ENCODE data around the gene LRRC39.

LRRC39 gene

DNA sequence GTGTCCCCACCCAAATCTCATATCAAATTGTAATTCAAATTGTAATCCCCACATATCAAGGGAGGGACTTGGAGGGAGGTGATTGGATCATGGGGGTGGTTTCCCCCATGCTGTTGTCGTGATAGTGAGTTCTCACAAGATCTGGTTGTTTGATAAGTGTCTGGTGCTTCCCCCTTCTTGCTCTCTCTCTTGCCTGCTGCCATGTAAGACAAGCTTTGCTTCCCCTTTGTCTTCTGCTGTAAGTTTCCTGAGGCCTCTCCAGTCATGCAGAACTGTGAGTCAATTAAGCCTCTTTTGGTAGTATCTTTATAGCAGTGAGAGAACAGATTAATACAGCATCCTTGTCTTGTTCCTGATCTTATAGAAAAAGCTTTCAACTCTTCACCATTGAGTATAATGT lies 6.5 kb upstream of the LRRC39 start:
- Histone ChIP-seq H3K36me3 (replicated peaks) (no peaks in the 10 kb centered on the region; the same call in 1 of the 2 replicates), H3K27me3 (ENCODE audit: low read depth) (no peaks in the 10 kb centered on the region), H3K4me3 (no peak overlapping the region), H3K9me3 (no peaks in the 10 kb centered on the region), H3K4me1 (no peaks in the 10 kb centered on the region)
- in situ Hi-C loops (cut with MboI; ENCODE audit: low sequenced_read_pairs) = no loop called here
- DNase-seq (ENCODE audit: low spot score in 2 of 2) = no peak

GRCh38 chr1:100183370-100183769 lies 5.3 kb upstream of the LRRC39 start:
- no peaks in the 10 kb centered on the region for H3K4me1 ChIP-seq

DNA sequence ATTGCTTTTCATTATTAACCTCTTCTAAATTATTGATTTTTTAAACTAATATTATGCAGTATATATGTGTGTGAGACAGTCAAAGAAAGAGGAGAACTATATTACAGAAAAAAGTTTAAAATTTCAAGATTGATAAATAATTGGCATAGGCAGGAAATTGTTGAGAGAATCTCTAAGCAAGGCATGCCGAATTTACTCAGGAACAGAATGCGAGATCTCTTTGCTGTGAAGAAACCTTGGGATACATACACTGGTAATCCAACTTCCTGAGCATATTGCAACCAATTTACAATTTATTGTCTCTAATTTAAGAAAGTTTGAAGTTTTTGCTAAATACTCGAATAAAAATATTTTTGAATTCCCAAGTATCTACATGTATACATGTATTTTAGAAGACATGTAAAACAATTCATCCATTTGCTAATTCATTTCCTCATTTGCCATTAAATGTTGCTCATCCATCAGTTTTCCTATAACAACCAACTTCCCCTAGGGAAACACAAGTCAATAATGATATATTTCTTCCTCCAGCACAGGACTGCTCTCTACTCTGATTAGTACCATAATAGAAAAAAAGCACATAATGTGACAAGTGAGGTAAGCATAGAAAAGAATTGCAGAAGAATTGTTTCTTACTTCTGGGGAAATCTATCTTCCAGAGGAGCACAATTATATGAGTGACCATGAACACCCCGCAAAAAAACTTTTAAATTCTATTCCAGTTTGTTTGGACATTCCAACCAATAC lies 588 bp downstream of the LRRC39 start:
- Histone ChIP-seq H3K27me3 (ENCODE audit: low read depth) (no peaks in the 10 kb centered on the region; the same call in 1 of the 2 replicates), H3K4me1 (no peaks in the 10 kb centered on the region), H3K9me3 (no peaks in the 10 kb centered on the region), H3K4me3 (no peak overlapping the region), H3K36me3 (replicated peaks) (no peaks in the 10 kb centered on the region)
- no peak for DNase-seq (ENCODE audit: low spot score in 2 of 2)
- in situ Hi-C loops (cut with MboI; ENCODE audit: low sequenced_read_pairs) = no loop called here

More at GRCh38 chr1:100183370-100183769, 5.3 kb upstream of the LRRC39 start:
- Histone ChIP-seq H3K36me3 (replicated peaks) (no peaks in the 10 kb centered on the region; the same call in 1 of the 2 replicates), H3K4me3 (no peak overlapping the region), H3K27me3 (ENCODE audit: low read depth) (no peaks in the 10 kb centered on the region), H3K9me3 (no peaks in the 10 kb centered on the region)
- DNase-seq (ENCODE audit: low spot score in 2 of 2) = no peak
- in situ Hi-C loops (cut with MboI; ENCODE audit: low sequenced_read_pairs) = no loop called here

DNA sequence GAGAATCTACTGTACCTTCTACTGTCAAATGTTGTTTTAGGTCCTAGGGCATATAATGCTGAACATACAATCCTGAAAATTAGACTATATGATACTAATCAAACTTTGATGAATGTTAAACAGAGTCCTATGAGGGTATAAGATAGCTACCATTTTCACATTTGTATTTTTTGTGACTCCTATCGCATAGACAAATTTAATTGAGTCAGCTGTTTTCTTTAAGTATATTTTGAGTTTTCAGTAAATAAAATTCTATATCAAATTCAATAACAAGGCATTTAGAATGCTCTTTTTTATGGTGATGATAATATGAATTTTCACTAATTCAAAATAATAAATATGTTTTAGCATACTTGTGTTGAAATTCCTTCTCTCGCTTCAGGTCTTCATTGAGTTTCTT lies 10.0 kb downstream of the LRRC39 start:
- no peak for DNase-seq (ENCODE audit: low spot score in 2 of 2)
- no peak overlapping the region for H3K4me3 ChIP-seq
- no peaks in the 10 kb centered on the region for H3K4me1 ChIP-seq
- H3K9me3 ChIP-seq = no peaks in the 10 kb centered on the region
- in situ Hi-C loops (cut with MboI; ENCODE audit: low sequenced_read_pairs) = no loop called here
- H3K27me3 ChIP-seq (ENCODE audit: low read depth) = no peaks in the 10 kb centered on the region
- no peaks in the 10 kb centered on the region for H3K36me3 ChIP-seq (replicated peaks)

DNA sequence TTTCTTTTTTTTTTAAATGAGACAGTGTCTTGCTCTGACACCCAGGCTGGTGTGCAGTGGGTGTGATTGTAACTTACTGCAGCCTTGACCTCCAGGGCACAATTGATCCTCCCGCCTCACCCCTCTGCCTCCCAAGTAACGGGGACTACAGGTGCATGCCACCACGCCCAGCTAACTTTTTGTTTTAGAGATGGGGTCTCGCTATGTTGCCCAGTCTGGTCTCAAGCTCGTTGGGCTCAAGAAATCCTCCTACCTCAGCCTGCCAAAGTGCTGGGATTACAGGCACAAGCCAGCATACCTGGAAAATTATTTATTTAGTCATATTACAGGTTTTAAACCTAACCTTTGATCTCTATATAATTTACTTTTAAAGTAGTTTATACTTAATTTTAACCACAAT lies 13.4 kb downstream of the LRRC39 start:
- no peak for DNase-seq (ENCODE audit: low spot score in 2 of 2)
- in situ Hi-C loops (cut with MboI; ENCODE audit: low sequenced_read_pairs) = no loop called here

GRCh38 chr1:100164216-100164615 lies 13.8 kb downstream of the LRRC39 start:
- DNase-seq (ENCODE audit: low spot score in 2 of 2) = peak in 1 of 2 experiments; percentile 11
- H3K9me3 ChIP-seq = no peaks in the 10 kb centered on the region
- H3K27me3 ChIP-seq (ENCODE audit: low read depth) = no peaks in the 10 kb centered on the region
- in situ Hi-C loops (cut with MboI; ENCODE audit: low sequenced_read_pairs) = no loop called here
- no peaks in the 10 kb centered on the region for H3K4me1 ChIP-seq
- no peaks in the 10 kb centered on the region for H3K36me3 ChIP-seq (replicated peaks)
- no peak overlapping the region for H3K4me3 ChIP-seq

More for the DNA sequence above, 13.4 kb downstream of the LRRC39 start:
- no peaks in the 10 kb centered on the region for H3K36me3 ChIP-seq (replicated peaks)
- H3K27me3 ChIP-seq (ENCODE audit: low read depth) = no peaks in the 10 kb centered on the region
- H3K4me1 ChIP-seq = no peaks in the 10 kb centered on the region
- H3K4me3 ChIP-seq = no peak overlapping the region
- no peaks in the 10 kb centered on the region for H3K9me3 ChIP-seq

- in situ Hi-C loops (cut with MboI; ENCODE audit: low sequenced_read_pairs) = no loop called here
- no peaks in the 10 kb centered on the region for H3K27me3 ChIP-seq (ENCODE audit: low read depth)
- no peaks in the 10 kb centered on the region for H3K4me1 ChIP-seq
- no peaks in the 10 kb centered on the region for H3K9me3 ChIP-seq
- DNase-seq (ENCODE audit: low spot score in 2 of 2) = no peak
- no peak overlapping the region for H3K4me3 ChIP-seq
- no peaks in the 10 kb centered on the region for H3K36me3 ChIP-seq (replicated peaks)
These were observed 15.2 kb downstream of the LRRC39 start for GRCh38 chr1:100162881-100163280.

GRCh38 chr1:100152271-100152670 lies 25.8 kb downstream of the LRRC39 start:
- H3K4me3 ChIP-seq = no peak overlapping the region
- H3K9me3 ChIP-seq = no peaks in the 10 kb centered on the region

DNA sequence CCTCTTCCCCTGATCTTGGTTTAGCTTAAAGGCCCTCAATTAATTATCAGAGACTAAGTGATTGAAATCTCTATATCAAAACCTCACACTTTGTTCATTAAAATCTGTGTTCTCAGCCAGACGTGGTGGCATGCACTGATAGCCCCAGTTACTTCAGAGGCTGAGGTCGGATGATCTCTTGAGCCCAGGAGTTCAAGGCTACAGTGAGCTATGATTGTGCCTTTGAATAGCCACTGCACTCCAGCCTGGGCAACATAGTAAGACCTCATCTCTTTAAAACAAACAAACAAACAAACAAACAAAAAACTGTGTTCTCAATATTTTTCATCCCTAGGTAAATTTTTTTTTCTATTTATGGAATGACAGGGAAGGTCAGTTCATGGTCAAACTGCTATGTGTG lies 26.4 kb downstream of the LRRC39 start:
- Histone ChIP-seq H3K4me3 (no peak overlapping the region), H3K36me3 (replicated peaks) (peaks cover 4% of the 10 kb centered on the region), H3K27me3 (ENCODE audit: low read depth) (no peaks in the 10 kb centered on the region), H3K9me3 (no peaks in the 10 kb centered on the region), H3K4me1 (no peaks in the 10 kb centered on the region)
- in situ Hi-C loops (cut with MboI; ENCODE audit: low sequenced_read_pairs) = no loop called here
- no peak for DNase-seq (ENCODE audit: low spot score in 2 of 2)

More at GRCh38 chr1:100152271-100152670, 25.8 kb downstream of the LRRC39 start:
- Histone ChIP-seq H3K27me3 (ENCODE audit: low read depth) (no peaks in the 10 kb centered on the region), H3K4me1 (no peaks in the 10 kb centered on the region), H3K36me3 (replicated peaks) (peaks cover 4% of the 10 kb centered on the region)
- DNase-seq (ENCODE audit: low spot score in 2 of 2) = no peak
- in situ Hi-C loops (cut with MboI; ENCODE audit: low sequenced_read_pairs) = no loop called here

GRCh38 chr1:100147875-100148274 lies 30.2 kb downstream of the LRRC39 start:
- DNase-seq (ENCODE audit: low spot score in 2 of 2) = no peak
- H3K36me3 ChIP-seq (replicated peaks) = peaks cover 36% of the 10 kb centered on the region
- H3K4me3 ChIP-seq = no peak overlapping the region
- in situ Hi-C loops (cut with MboI; ENCODE audit: low sequenced_read_pairs) = no loop called here
- H3K4me1 ChIP-seq = no peaks in the 10 kb centered on the region
- no peaks in the 10 kb centered on the region for H3K9me3 ChIP-seq
- H3K27me3 ChIP-seq (ENCODE audit: low read depth) = no peaks in the 10 kb centered on the region

GRCh38 chr1:100146958-100147357 lies 31.1 kb downstream of the LRRC39 start:
- in situ Hi-C loops (cut with MboI; ENCODE audit: low sequenced_read_pairs) = no loop called here
- no peaks in the 10 kb centered on the region for H3K4me1 ChIP-seq
- no peaks in the 10 kb centered on the region for H3K9me3 ChIP-seq
- no peak overlapping the region for H3K4me3 ChIP-seq
- H3K36me3 ChIP-seq (replicated peaks) = peaks cover 44% of the 10 kb centered on the region
- no peak for DNase-seq (ENCODE audit: low spot score in 2 of 2)
- H3K27me3 ChIP-seq (ENCODE audit: low read depth) = no peaks in the 10 kb centered on the region

GRCh38 chr1:100145116-100145515 lies 32.9 kb downstream of the LRRC39 start:
- H3K27me3 ChIP-seq (ENCODE audit: low read depth) = no peaks in the 10 kb centered on the region
- H3K36me3 ChIP-seq (replicated peaks) = peaks cover 59% of the 10 kb centered on the region
- DNase-seq (ENCODE audit: low spot score in 2 of 2) = no peak
- H3K4me1 ChIP-seq = no peaks in the 10 kb centered on the region
- H3K9me3 ChIP-seq = no peaks in the 10 kb centered on the region
- in situ Hi-C loops (cut with MboI; ENCODE audit: low sequenced_read_pairs) = no loop called here
- H3K4me3 ChIP-seq = no peak overlapping the region

- in situ Hi-C loops (cut with MboI; ENCODE audit: low sequenced_read_pairs) = no loop called here
- H3K4me1 ChIP-seq = no peaks in the 10 kb centered on the region
- no peak overlapping the region for H3K4me3 ChIP-seq
- peaks cover 81% of the 10 kb centered on the region for H3K36me3 ChIP-seq (replicated peaks)
- no peaks in the 10 kb centered on the region for H3K27me3 ChIP-seq (ENCODE audit: low read depth)
- H3K9me3 ChIP-seq = no peaks in the 10 kb centered on the region
- no peak for DNase-seq (ENCODE audit: low spot score in 2 of 2)
These were observed 35.7 kb downstream of the LRRC39 start for GRCh38 chr1:100142343-100142742.

DNA sequence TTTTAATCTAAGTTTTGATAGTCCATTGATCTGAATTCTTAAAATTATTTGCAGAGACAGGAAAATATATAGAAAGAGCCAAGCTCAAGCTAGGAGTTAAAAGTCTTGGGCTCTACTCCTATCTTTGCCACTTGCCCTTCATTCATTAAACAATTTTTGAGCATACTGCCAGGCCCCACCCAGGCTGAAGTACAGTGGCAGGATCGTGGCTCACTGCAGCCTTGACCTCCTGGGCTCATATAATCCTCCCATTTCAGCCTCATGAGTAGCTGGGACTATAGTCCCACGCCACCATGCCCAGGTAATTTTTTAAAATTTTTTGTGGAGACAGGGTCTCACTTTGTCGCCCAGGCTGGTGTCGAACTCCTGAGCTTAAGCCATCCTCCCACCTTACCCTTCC lies 36.9 kb downstream of the LRRC39 start:
- no peaks in the 10 kb centered on the region for H3K27me3 ChIP-seq (ENCODE audit: low read depth)
- H3K36me3 ChIP-seq (replicated peaks) = peaks cover 84% of the 10 kb centered on the region
- in situ Hi-C loops (cut with MboI; ENCODE audit: low sequenced_read_pairs) = no loop called here
- no peak overlapping the region for H3K4me3 ChIP-seq
- no peaks in the 10 kb centered on the region for H3K4me1 ChIP-seq
- no peak for DNase-seq (ENCODE audit: low spot score in 2 of 2)
- no peaks in the 10 kb centered on the region for H3K9me3 ChIP-seq

DNA sequence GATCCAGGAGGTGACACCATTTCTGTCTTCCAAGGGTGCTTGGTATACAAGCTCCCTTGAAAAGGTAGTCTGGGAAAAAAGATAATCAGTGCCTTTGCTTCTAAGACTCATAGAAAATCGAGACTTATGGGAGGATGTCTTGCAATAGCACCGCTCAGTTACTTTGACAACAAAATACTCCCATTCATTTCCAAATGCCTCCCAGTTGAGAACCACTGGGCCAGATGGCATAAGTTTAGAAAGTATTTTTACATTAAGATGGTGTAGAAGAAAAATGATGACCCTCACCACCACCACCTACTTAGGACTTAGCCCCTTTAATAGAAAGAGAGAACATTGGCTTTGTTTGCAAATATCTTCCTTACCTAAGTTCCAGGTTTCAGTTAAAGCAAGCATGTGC lies 40.5 kb downstream of the LRRC39 start:
- DNase-seq (ENCODE audit: low spot score in 2 of 2) = no peak
- in situ Hi-C loops (cut with MboI; ENCODE audit: low sequenced_read_pairs) = no loop called here
- Histone ChIP-seq H3K36me3 (replicated peaks) (peaks cover 51% of the 10 kb centered on the region), H3K4me3 (no peak overlapping the region), H3K9me3 (no peaks in the 10 kb centered on the region), H3K27me3 (ENCODE audit: low read depth) (no peaks in the 10 kb centered on the region), H3K4me1 (peaks cover 8% of the 10 kb centered on the region)

Data from HAP-1 (cell line).